DMS79 treated with DMSO at 0.1 percent for 48 hours (cell line): Measurements from ENCODE around the gene LSP1.

Source experiments
- DNase-seq: peaks from one replicate; lab custom pipeline; 2025; lab: John Stamatoyannopoulos, UW

Gene LSP1

GRCh38 chr11:1825039-1825740 lies 27.7 kb upstream of the LSP1 start:
- no peak for DNase-seq

GRCh38 chr11:1825785-1826451 lies 27.0 kb upstream of the LSP1 start:
- DNase-seq: no peak

GRCh38 chr11:1826552-1827094 lies 26.3 kb upstream of the LSP1 start:
- no peak for DNase-seq

GRCh38 chr11:1827095-1827813 lies 25.6 kb upstream of the LSP1 start:
- peak; percentile 53 for DNase-seq

- DNase-seq: no peak
Measured at GRCh38 chr11:1827931-1828330, 25.0 kb upstream of the LSP1 start.

GRCh38 chr11:1828542-1828941 lies 24.3 kb upstream of the LSP1 start:
- no peak for DNase-seq

- no peak for DNase-seq
Measured at GRCh38 chr11:1829039-1829820, 23.7 kb upstream of the LSP1 start.

GRCh38 chr11:1830004-1830321 lies 22.9 kb upstream of the LSP1 start:
- no peak for DNase-seq

- peak; percentile 16 for DNase-seq
Measured at GRCh38 chr11:1830322-1831223, 22.3 kb upstream of the LSP1 start.

GRCh38 chr11:1831338-1832210 lies 21.3 kb upstream of the LSP1 start:
- no peak for DNase-seq

GRCh38 chr11:1832211-1832919 lies 20.5 kb upstream of the LSP1 start:
- DNase-seq: no peak

- DNase-seq: no peak
Measured at GRCh38 chr11:1832920-1833295, 20.0 kb upstream of the LSP1 start.

- no peak for DNase-seq
Measured at GRCh38 chr11:1834062-1834610, 18.7 kb upstream of the LSP1 start.

- no peak for DNase-seq
Measured at GRCh38 chr11:1834779-1835670, 17.9 kb upstream of the LSP1 start, which contains the start of gene SYT8. TSS of gene SYT8 (plus strand) at chr11:1834990. CDS start at chr11:1835106, 116 bp downstream.

- DNase-seq: no peak
Measured at GRCh38 chr11:1835671-1836010, 17.2 kb upstream of the LSP1 start.

GRCh38 chr11:1836011-1836945 lies 16.6 kb upstream of the LSP1 start:
- DNase-seq: no peak
